NCI-H748 (cell line): ENCODE data around the gene CCDC179.

Experiments
- DNase-seq: peaks from one replicate; lab custom pipeline; 2025; ENCODE audit not compliant: unreplicated experiment; lab: John Stamatoyannopoulos, UW

Gene CCDC179

DNA sequence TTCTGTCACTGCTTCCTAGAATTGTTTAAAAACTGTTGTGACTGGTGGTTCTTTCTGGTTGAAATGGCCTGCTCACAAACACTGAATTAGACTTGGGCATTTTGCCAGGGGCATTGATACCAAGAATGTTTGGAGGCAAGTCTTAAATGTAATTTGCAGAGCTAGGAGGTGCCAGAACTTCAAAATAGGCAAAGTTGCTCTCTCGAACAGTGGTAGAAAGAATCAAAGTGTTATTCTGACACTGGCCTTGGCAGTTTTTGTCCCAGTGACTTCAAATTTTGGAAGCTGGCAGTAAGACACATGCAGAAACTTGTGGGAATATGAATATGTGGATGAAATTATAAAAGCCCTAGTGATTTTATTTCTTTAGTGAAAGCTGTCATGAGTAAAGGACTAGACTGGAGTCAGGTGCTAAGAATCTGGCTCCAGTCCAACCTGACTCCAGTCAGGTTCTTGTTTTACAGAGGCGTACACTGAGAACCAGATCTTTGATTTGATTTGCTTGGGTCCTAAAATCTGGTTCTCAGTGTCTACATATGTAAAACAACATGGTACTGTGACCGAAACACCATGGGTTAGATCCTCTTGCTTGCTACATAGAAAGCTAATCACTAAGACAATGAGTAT, 51.6 kb downstream of the CCDC179 start:
- DNase-seq = no peak

DNA sequence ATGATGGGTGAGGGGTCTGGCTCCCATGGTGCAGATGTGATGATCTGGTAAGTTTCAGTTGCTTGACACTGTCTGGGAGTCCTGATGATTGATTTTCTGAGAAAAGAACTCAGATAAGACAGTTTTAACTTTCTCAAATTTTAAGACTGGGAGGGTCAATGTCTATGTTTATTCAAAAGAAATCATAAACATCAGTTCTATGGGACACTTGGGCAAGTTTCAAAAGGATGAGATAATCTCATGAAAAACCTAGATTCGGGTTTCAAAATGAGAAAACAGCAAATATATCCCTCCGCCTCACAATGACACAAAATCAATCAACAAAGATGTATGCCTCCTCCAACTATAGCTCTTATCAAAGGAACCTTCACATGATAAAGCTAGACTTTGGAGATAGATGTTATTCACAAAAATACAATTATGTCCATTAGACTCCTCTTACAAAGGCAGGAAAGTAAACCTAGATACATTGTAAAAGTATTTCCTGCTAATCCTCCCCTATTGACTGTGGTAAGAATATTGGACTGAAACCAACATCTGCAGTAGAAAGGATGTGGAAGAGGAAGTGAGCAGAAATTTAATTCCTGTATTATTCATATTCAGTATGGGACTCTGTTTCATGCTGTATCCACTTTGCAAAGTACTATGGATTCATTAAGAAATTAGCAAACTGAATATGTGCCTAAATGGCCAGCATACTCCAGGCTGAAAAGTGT, 52.3 kb downstream of the CCDC179 start:
- DNase-seq = no peak

DNA sequence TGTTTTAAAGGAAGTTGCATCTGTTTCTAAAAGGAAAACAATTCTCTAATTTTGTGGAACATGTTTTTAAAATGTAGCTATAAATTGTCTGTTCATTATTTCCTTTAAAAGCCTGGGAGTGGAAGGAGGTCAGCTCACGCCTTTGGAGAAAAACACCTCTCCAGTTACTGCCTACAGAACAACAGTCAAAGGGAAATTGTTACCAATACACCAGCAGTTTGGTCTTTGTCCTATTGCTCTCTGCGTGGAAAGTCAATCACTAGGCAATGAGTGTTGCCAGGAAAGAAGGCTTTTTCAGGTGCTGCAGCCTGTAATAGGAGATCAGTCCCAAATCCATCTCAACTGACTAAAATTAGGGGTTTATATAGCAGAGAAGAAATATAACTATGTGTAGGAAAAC, 52.9 kb downstream of the CCDC179 start:
- no peak for DNase-seq

DNA sequence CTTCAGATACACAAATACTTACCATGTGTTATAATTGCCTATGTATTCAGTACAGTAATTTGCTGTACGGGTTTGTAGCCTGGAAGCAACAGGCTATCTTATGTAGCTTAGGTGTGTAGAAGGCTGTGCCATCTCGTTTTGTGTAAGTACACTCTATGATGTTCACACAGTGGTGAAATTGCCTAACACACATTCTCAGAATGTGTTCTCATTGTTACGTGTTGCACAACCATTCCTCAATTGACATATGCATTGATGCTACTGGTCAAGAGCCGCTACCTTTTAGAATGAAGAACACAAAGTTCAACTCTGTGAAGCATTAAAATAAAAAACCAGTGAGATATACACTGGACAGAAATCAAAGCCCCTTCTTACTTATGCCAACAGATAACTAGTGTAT, 57.4 kb downstream of the CCDC179 start:
- DNase-seq = no peak

DNA sequence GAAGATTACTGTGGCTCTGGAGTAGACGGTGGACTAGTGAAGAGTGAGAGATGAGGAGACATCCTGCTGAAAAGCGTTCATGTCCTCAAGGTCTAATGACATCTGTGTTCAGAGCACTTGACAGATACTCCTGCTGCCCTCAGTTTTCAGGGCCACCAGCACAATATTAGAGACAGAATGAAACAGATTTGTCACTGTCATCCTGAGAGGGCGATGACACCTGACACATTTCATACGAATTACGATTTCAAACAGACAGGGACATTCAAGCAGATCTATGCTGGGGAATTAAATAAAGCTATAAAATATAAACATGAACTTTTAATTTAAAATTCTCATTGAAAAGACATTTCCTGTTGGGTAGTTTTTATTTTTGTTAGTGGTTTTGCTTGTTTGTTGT, 59.8 kb downstream of the CCDC179 start:
- no peak for DNase-seq

DNA sequence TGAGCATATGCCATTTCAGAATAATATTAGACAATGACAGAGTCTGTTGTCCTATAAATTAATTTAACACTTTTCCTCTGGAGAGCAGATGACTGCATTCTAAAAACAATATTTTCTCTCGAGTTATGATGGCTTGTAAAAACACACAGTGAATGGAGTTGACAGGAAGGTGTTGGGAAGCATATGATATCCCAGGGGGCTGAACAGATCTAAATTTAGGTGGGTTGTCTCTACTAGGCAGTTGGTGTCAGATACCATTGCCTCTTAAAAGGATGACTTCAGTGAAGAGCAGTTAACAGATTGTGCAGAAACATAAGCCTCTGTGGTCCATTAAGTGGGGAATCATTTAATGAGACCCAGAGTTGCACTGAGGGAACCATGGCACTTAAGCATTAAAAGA, 61.4 kb downstream of the CCDC179 start:
- DNase-seq = no peak

DNA sequence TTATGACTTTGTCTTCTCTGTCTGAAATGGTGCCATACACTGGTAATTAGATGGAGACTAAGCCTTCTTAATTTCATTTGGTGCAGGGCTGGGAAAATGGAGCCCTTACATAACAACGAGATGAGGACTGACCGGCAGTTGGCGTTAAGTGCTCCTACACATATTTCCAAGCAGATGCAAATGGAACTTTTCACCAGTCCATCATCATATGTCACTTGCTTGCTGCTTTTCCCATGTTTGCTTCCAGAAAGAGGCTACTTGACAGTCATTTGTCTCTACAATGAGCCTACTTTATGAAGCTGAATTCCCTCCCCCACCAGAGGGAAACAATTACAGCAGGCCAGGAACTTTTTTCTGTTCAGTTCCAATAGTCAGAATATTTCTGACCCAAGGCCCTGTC, 63.2 kb downstream of the CCDC179 start:
- DNase-seq = no peak
